HepG2 (cell line): ENCODE data around the gene EMC9. TPM values are rescaled to one million over a fixed set of nuclear protein-coding genes. Genes with fewer than 3 reads are reported as not detected.

Experiments
- AFF4 ChIP-seq: sonication (generic); formaldehyde crosslinking; IDR thresholded peaks from 2 replicates; pipeline ENCODE4 v1.4.0; 2020; ENCODE audit warnings: missing genetic modification reagents
- KIAA2018 ChIP-seq: sonication (generic); formaldehyde crosslinking; IDR thresholded peaks from 2 replicates; pipeline ENCODE4 v1.5.0; 2020; ENCODE audit warnings: mild to moderate bottlenecking, missing genetic modification reagents, borderline replicate concordance
- MIER2 ChIP-seq: IDR thresholded peaks from 2 replicates; pipeline ENCODE4 v1.6.1; 2016; ENCODE audit warnings: missing biosample characterization, missing genetic modification reagents
- MXD3 ChIP-seq: IDR thresholded peaks from 2 replicates; pipeline ENCODE4 v1.6.1; 2016; ENCODE audit warnings: mild to moderate bottlenecking, missing biosample characterization, missing genetic modification reagents
- NFE2L1 ChIP-seq: sonication (generic); formaldehyde crosslinking; IDR thresholded peaks from 2 replicates; pipeline ENCODE4 v1.4.0; 2020; ENCODE audit warnings: missing genetic modification reagents, mild to moderate bottlenecking, borderline replicate concordance
- RAD51 ChIP-seq: fragments of 450-650 bp; IDR thresholded peaks from 2 replicates; pipeline ENCODE4 v1.6.1; 2016; ENCODE audit warnings: borderline replicate concordance
- SALL2 ChIP-seq: sonication (generic); formaldehyde crosslinking; IDR thresholded peaks from 2 replicates; pipeline ENCODE4 v1.8.1; 2023; ENCODE audit warnings: mild to moderate bottlenecking, missing genetic modification reagents, inconsistent platforms
- SOX5 ChIP-seq: IDR thresholded peaks from 2 replicates; pipeline ENCODE4 v1.6.1; 2016; ENCODE audit warnings: borderline replicate concordance
- SRSF9 ChIP-seq: fragments of 200-400 bp; formaldehyde crosslinking; IDR thresholded peaks from 2 replicates; pipeline ENCODE4 v1.6.1; 2018; ENCODE audit warnings: borderline replicate concordance, mild to moderate bottlenecking, low read depth, low read length; ENCODE audit not compliant: insufficient read depth, poor library complexity, severe bottlenecking
- TCF7L2 ChIP-seq: IDR thresholded peaks from 2 replicates; pipeline ENCODE4 v1.6.1; 2011; ENCODE audit warnings: mild to moderate bottlenecking, low read depth, low read length, moderate library complexity
- TOPORS ChIP-seq: sonication (generic); formaldehyde crosslinking; IDR thresholded peaks from 2 replicates; pipeline ENCODE4 v1.8.0; 2023; ENCODE audit warnings: mild to moderate bottlenecking, missing genetic modification reagents
- ZNF83 ChIP-seq: sonication (generic); formaldehyde crosslinking; IDR thresholded peaks from 2 replicates; pipeline ENCODE4 v1.4.0; 2020; ENCODE audit warnings: missing genetic modification reagents, mild to moderate bottlenecking, borderline replicate concordance
- ZSCAN29 ChIP-seq: sonication (generic); formaldehyde crosslinking; conservative IDR thresholded peaks from 2 replicates; pipeline ENCODE4 v1.4.0; 2020; ENCODE audit warnings: mild to moderate bottlenecking, missing genetic modification reagents
- polyA plus RNA-seq, 8 experiments: library from polyadenylated mRNA; depleted of rRNA in 3 of 8; stranded (reverse) in 7 of 8; unstranded in 1 of 8; fragments of >200 nt; fragmentation: Illumina TruSeq in 4 of 8; extraction: Trizol in 4 of 8; gene quantifications; 2 replicates each; pipeline versions ENCODE4 v1.2.1 to v1.2.3, GENCODE V29; 2011 to 2016; ENCODE audit warnings: low read depth in 4 of 8, missing spikeins in 1 of 8, mixed read lengths in 1 of 8; ENCODE audit not compliant: insufficient read depth in 1 of 8
- total RNA-seq, 5 experiments: library from RNA; depleted of rRNA; stranded (reverse); fragments of >200 nt; fragmentation: Illumina TruSeq; extraction: Trizol; gene quantifications; 2 replicates each; pipeline ENCODE4 v1.2.3, GENCODE V29; 2016; ENCODE audit warnings: low read depth in 1 of 5
- TF ChIP-seq, protein P1 (sequence below): IDR thresholded peaks from 2 replicates; pipeline ENCODE4 v1.6.1; 2016; ENCODE audit warnings: low read depth

The EMC9 gene
- total and polyA plus RNA-seq, 2 of the 13 experiments (the other 11 are each of a cell fraction or from before 2014, with no cell fraction given) = 60.5 to 78.7 TPM

DNA sequence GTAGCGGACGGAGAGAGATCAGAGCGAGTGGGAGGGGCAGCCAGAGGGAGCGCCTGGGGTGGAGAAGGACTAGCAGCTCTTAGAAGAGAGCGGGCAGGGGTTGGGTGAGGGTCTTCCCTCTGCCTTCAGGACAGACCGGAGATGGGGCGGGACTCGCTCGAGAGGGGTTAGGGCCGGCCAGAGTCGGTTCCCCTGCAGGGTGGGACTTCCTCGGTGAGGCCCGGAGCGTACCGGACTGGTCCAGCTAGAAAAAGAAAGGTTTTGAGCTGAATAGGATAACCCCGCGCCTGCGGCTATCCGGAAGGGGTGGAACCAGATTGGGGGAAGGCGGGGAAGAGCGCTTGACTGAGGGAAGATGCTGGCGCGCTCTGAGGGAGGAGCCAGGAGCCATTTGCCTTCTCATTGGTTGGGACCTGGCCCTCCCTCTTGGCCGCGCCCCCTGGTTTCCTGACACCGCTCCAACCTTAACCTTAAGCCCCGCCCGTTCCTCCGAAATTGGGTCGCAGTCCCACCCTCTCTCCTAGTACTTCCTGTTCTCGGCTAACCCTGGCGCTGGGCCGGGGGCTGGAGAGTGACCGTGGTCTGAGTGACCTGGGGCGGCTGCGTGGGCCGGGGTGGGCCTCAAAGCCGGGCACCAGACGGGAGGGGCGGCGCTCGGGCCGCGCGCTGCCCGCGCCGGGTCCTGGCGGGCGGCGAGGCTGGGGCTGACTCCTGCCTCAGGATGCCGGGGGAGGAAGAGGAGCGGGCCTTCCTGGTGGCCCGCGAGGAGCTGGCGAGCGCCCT is 5.8 kb upstream of the EMC9 start, which contains the start of gene RNF31 (continued):
- TF ChIP-seq AFF4 (CRISPR knock-in tag) (0 out of 2 replicates have a peak, but pooled peaks have one; percentile 8), ZSCAN29 (CRISPR knock-in tag) (0 out of 2 replicates have a peak, but pooled peaks have one; percentile 20), MXD3 (CRISPR knock-in tag) (peak; percentile 2), MIER2 (peak; percentile 25; the same call in 1 of the 2 replicates), KIAA2018 (CRISPR knock-in tag) (no peak; the same call in 1 of the 2 replicates), NFE2L1 (no peak; the same call in 1 of the 2 replicates), SALL2 (CRISPR knock-in tag) (peak; percentile 32; the same call in 1 of the 2 replicates), RAD51 (no peak), ZNF83 (CRISPR knock-in tag) (peak; percentile 84; the same call in 1 of the 2 replicates), TCF7L2 (no peak), TOPORS (CRISPR knock-in tag) (peak; percentile 87; the same call in 1 of the 2 replicates), SRSF9 (no peak), SOX5 (CRISPR knock-in tag) (peak; percentile 7)
- TF ChIP-seq, protein P1, sequence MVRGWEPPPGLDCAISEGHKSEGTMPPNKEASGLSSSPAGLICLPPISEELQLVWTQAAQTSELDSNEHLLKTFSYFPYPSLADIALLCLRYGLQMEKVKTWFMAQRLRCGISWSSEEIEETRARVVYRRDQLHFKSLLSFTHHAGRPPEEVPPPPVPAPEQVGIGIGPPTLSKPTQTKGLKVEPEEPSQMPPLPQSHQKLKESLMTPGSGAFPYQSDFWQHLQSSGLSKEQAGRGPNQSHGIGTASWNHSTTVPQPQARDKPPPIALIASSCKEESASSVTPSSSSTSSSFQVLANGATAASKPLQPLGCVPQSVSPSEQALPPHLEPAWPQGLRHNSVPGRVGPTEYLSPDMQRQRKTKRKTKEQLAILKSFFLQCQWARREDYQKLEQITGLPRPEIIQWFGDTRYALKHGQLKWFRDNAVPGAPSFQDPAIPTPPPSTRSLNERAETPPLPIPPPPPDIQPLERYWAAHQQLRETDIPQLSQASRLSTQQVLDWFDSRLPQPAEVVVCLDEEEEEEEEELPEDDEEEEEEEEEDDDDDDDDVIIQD (CRISPR knock-in tag) = no peak; the same call in 1 of the 2 replicates
